ENCODE data around the gene PTPN13. TPM values are rescaled to one million over a fixed set of nuclear protein-coding genes. Genes with fewer than 3 reads are reported as not detected.
"Not testable (repeated sequence)": the region's sequence is repeated elsewhere in the genome, so short reads cannot be mapped to it uniquely, and the experiment has no call there.

Gene PTPN13
- total RNA-seq, 3 donors from 2014 or later (not counting 1 experiment from before 2014, with no cell fraction given), result 0.20 to 2.4 (median 0.40) TPM

DNA sequence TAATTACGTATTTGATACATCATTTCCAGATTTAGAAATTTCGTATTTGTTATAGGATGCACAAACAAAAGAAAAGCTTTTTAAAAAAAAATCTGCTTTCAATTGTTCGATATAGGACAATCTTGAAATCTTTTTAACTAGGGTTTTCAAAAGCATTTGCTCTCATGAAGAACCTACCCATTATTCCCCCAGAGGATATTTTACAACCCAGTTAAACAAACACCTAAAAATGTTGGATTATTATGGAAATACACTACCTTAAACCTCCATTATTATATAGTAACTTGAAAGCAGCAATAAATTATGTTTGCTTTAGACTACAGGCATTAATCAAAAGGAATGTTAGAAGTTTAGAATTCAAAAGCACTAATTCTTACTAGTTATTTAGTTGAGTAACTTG is 110.5 kb downstream of the PTPN13 start:
- intact Hi-C loops (cut with micrococcal nuclease), result no loop called here
- H3K27ac Mint-ChIP-seq, result no peak overlapping the region
- H3K36me3 Mint-ChIP-seq, result no peaks in the 10 kb centered on the region
- 100% methylated on average over 2 of the region's 3 CpGs for WGBS (ENCODE audit: insufficient coverage)
- Histone ChIP-seq H3K27me3 (ENCODE audit: control insufficient read depth, insufficient read depth, low read length) (no peaks in the 10 kb centered on the region), H3K4me1 (ENCODE audit: control insufficient read depth, insufficient read depth, low read length) (no peaks in the 10 kb centered on the region), H3K9me3 (ENCODE audit: control insufficient read depth, insufficient read depth, low read length) (no peaks in the 10 kb centered on the region), H3K4me3 (ENCODE audit: low read length) (no peak overlapping the region), H3K27ac (ENCODE audit: low read length) (no peak overlapping the region), H3K36me3 (ENCODE audit: control insufficient read depth, insufficient read depth, low read length) (no peaks in the 10 kb centered on the region)
- TF ChIP-seq, protein P1, sequence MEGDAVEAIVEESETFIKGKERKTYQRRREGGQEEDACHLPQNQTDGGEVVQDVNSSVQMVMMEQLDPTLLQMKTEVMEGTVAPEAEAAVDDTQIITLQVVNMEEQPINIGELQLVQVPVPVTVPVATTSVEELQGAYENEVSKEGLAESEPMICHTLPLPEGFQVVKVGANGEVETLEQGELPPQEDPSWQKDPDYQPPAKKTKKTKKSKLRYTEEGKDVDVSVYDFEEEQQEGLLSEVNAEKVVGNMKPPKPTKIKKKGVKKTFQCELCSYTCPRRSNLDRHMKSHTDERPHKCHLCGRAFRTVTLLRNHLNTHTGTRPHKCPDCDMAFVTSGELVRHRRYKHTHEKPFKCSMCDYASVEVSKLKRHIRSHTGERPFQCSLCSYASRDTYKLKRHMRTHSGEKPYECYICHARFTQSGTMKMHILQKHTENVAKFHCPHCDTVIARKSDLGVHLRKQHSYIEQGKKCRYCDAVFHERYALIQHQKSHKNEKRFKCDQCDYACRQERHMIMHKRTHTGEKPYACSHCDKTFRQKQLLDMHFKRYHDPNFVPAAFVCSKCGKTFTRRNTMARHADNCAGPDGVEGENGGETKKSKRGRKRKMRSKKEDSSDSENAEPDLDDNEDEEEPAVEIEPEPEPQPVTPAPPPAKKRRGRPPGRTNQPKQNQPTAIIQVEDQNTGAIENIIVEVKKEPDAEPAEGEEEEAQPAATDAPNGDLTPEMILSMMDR (IDR thresholded peaks at IDR 0.05), result no peak
- DNase-seq, result no peak
- H3K27me3 Mint-ChIP-seq (ENCODE audit: low read depth in 2 of 2), result peaks cover 0 to 2% of the 10 kb centered on the region in 2 donors
- no peak overlapping the region for H3K4me3 Mint-ChIP-seq
- H3K4me1 Mint-ChIP-seq, result no peaks in the 10 kb centered on the region
- H3K9me3 Mint-ChIP-seq, result peaks cover 0 to 2% of the 10 kb centered on the region in 2 donors
- ATAC-seq, result no peak

DNA sequence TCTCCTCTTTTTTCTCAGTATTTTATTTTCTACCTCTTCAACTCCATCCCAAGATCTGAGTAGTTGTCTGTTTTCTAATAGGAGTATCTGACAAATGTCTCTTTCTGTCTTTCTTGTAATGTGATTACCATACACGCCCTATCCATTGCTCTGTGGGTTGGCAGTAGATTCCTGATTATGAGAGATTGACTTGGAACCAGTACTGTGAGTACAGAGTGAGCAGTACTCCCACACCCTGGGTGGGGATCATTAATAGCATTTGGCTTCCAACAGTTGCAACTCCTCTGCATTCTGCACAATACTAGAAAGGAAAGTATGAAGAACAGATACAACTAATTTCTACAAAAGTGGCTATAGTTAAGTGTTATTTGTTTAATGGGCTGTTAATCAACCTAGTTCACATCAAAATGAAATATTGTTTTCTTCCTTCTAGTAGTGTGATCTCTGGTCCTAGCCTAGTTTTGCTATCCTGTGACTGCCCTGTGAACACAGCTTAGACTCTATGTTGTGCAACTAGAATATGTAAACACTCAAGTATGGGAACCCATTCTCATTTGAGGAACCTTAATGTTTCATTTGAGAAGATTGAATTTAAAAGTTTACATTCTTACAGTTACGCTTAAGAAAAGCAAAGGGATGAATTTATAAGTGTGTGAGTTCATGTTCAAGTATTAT is 112.9 kb downstream of the PTPN13 start:
- Histone ChIP-seq H3K9me3 (ENCODE audit: control insufficient read depth, insufficient read depth, low read length) (no peaks in the 10 kb centered on the region), H3K27ac (ENCODE audit: low read length) (no peak overlapping the region), H3K4me1 (ENCODE audit: control insufficient read depth, insufficient read depth, low read length) (no peaks in the 10 kb centered on the region), H3K4me3 (ENCODE audit: low read length) (no peak overlapping the region), H3K36me3 (ENCODE audit: control insufficient read depth, insufficient read depth, low read length) (no peaks in the 10 kb centered on the region), H3K27me3 (ENCODE audit: control insufficient read depth, insufficient read depth, low read length) (no peaks in the 10 kb centered on the region)
- H3K27me3 Mint-ChIP-seq (ENCODE audit: low read depth in 2 of 2), result no peaks in the 10 kb centered on the region
- ATAC-seq (no peak), DNase-seq (no peak)
- no peak overlapping the region for H3K4me3 Mint-ChIP-seq
- WGBS (ENCODE audit: insufficient coverage), result 89% methylated on average over 1 of the region's 2 CpGs
- no peak overlapping the region for H3K27ac Mint-ChIP-seq
- H3K4me1 Mint-ChIP-seq, result no peaks in the 10 kb centered on the region
- intact Hi-C loops (cut with micrococcal nuclease), result no loop called here
- TF ChIP-seq, protein P1 (IDR thresholded peaks at IDR 0.05), result no peak
- H3K36me3 Mint-ChIP-seq, result no peaks in the 10 kb centered on the region
- H3K9me3 Mint-ChIP-seq, result peaks cover 0 to 2% of the 10 kb centered on the region in 2 donors

DNA sequence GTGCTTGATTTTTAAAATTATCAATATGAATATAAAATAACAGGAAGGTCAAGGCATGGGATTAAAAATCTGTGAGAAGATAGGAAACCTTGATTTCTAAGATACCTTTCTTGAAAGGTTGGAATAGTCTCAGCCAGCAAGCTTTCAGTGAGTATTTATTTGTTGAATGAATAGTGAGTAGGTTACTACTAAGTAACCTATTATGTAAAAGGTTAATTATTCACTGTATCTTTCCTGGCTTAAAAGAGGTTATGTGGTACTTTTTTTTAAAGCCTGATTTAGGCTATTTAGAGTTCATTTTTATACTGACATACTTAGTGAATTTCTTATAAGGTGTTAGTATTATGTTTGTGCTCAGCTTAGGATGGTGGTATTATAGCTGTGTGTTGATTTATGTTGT is 123.5 kb downstream of the PTPN13 start:
- TF ChIP-seq, protein P1 (IDR thresholded peaks at IDR 0.05), result no peak
- Histone ChIP-seq H3K27ac (ENCODE audit: low read length) (no peak overlapping the region), H3K4me1 (ENCODE audit: control insufficient read depth, insufficient read depth, low read length) (no peaks in the 10 kb centered on the region), H3K27me3 (ENCODE audit: control insufficient read depth, insufficient read depth, low read length) (no peaks in the 10 kb centered on the region), H3K36me3 (ENCODE audit: control insufficient read depth, insufficient read depth, low read length) (no peaks in the 10 kb centered on the region), H3K4me3 (ENCODE audit: low read length) (no peak overlapping the region), H3K9me3 (ENCODE audit: control insufficient read depth, insufficient read depth, low read length) (no peaks in the 10 kb centered on the region)
- no peak overlapping the region for H3K27ac Mint-ChIP-seq
- no peak for DNase-seq
- ATAC-seq, result no peak
- no peaks in the 10 kb centered on the region for H3K4me1 Mint-ChIP-seq
- H3K4me3 Mint-ChIP-seq, result no peak overlapping the region
- H3K9me3 Mint-ChIP-seq, result peaks cover 2 to 4% of the 10 kb centered on the region in 2 donors
- intact Hi-C loops (cut with micrococcal nuclease), result no loop called here
- no peaks in the 10 kb centered on the region for H3K27me3 Mint-ChIP-seq (ENCODE audit: low read depth in 2 of 2)
- H3K36me3 Mint-ChIP-seq, result no peaks in the 10 kb centered on the region

DNA sequence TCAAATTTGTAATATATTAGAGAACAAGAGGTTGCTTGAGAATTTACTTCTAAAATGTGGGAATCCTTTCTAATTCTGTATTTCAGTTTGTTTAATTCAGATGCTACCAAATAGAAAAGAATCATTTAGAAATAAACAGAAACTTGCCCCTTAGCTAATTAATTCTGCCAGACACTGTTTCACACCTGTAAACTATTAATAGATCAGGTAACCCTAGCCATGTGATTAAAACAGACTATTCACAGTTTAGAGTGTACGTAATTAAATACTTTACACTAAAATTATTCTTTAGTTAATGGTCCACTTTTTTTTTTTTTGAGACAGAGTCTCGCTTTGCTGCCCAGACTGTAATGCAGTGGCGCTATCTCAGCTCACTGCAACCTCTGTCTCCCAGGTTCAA is 124.0 kb downstream of the PTPN13 start:
- Histone ChIP-seq H3K36me3 (ENCODE audit: control insufficient read depth, insufficient read depth, low read length) (no peaks in the 10 kb centered on the region), H3K27ac (ENCODE audit: low read length) (no peak overlapping the region), H3K4me1 (ENCODE audit: control insufficient read depth, insufficient read depth, low read length) (no peaks in the 10 kb centered on the region), H3K9me3 (ENCODE audit: control insufficient read depth, insufficient read depth, low read length) (no peaks in the 10 kb centered on the region), H3K27me3 (ENCODE audit: control insufficient read depth, insufficient read depth, low read length) (no peaks in the 10 kb centered on the region), H3K4me3 (ENCODE audit: low read length) (no peak overlapping the region)
- intact Hi-C loops (cut with micrococcal nuclease), result no loop called here
- Mint-ChIP-seq H3K4me1 (no peaks in the 10 kb centered on the region), H3K27me3 (ENCODE audit: low read depth in 2 of 2) (no peaks in the 10 kb centered on the region), H3K9me3 (peaks cover 2 to 4% of the 10 kb centered on the region in 2 donors), H3K27ac (no peak overlapping the region), H3K4me3 (no peak overlapping the region), H3K36me3 (no peaks in the 10 kb centered on the region)
- DNase-seq, result no peak
- ATAC-seq, result no peak
- TF ChIP-seq, protein P1 (IDR thresholded peaks at IDR 0.05), result no peak
- 95% methylated on average over 2 of the region's 3 CpGs for WGBS (ENCODE audit: insufficient coverage)

DNA sequence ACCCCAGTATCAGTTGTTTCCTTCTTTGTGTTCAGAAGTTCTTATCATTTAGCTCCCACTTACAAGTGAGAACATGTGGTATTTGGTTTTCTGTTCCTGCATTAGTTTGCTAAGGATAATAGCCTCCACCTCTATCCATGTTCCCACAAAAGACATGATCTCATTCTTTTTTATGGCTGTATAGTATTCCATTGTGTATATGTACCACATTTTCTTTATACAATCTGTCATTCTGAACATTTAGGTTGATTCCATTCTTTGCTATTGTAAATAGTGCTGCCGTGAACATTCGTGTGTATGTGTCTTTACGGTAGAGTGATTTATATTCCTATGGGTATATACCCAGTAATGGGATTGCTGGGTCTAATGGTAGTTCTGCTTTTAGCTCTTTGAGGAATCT is 125.0 kb downstream of the PTPN13 start:
- H3K4me1 Mint-ChIP-seq; H3K36me3 ChIP-seq (ENCODE audit: control insufficient read depth, insufficient read depth, low read length); ATAC-seq; H3K27ac ChIP-seq (ENCODE audit: low read length); H3K9me3 ChIP-seq (ENCODE audit: control insufficient read depth, insufficient read depth, low read length); H3K9me3 Mint-ChIP-seq; intact Hi-C loops (cut with micrococcal nuclease); DNase-seq; H3K36me3 Mint-ChIP-seq; H3K4me3 ChIP-seq (ENCODE audit: low read length); H3K4me1 ChIP-seq (ENCODE audit: control insufficient read depth, insufficient read depth, low read length); H3K4me3 Mint-ChIP-seq; H3K27me3 Mint-ChIP-seq (ENCODE audit: low read depth in 2 of 2); H3K27ac Mint-ChIP-seq; H3K27me3 ChIP-seq (ENCODE audit: control insufficient read depth, insufficient read depth, low read length): not testable (repeated sequence)
- 100% methylated on average over 3 of the region's 3 CpGs for WGBS (ENCODE audit: insufficient coverage)

All from natural killer cell (primary cell).